ENCODE data around the gene RIMS1.
"Not testable (repeated sequence)": the region's sequence is repeated elsewhere in the genome, so short reads cannot be mapped to it uniquely, and the experiment has no call there.

RIMS1 gene

DNA sequence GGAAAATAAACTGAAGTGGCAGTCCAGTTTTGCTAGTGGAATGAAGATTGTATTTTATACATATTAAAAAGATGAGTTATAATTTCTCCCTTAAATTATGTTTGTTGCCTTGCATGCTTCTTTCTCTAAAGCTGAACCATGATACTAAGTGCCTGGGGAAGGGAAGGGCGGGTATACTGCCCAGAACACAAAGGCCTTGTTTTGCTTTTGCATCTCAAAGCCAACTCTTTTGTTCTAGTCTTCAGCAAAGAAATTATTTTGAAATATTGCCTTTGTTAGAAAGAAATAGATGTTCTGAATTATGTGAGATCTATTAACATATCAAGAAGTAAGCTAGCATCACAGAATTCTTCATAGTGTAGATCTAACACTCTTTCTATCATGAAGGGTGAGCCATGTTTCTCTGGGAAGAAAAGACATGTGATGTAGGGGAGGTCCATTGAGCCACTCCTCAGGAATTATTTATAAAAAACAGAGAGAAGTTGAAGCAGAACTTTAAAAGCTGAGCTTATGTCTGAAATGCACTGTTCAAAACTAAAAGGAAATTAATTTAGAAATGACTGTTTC, 108.4 kb downstream of the RIMS1 start:
- DNase-seq, result no peak

DNA sequence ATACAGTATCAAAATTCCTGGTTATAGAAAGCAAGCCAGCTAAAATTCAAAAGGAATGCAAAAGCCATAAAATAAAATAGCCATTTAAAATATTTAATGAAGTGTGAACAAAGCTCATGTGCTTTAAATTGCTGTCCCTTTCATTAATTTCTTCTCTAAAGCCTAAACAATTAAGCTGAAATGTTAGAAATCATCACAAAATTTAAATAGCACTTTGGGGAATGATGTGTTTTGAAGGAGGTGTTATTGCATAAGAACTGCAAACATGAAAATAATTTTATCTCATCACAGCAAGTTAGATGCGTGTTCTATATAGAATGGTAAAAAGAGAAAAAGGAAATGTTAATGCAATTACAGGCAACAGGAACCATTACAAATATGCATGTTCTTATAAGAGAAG, 111.0 kb downstream of the RIMS1 start:
- no peak for DNase-seq

DNA sequence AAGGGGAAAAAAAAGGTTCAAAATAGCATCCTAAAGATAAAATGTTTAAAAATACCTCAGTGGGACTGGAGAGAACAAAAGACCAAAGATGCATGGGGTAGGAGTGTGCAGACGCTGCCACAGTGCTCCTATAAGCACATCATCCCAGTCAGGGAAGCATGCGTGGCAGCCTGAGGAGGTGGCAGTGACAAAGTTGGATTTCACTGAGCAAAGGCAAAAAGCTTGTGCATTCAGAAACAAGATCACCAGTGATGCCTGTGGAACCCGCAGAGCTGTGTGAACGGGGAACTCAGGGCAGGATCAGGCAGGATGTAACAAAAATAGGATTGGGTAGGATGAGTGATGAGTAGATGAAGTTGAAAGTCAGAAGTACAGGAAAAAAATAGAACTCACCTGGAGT, 116.1 kb downstream of the RIMS1 start:
- no peak for DNase-seq

DNA sequence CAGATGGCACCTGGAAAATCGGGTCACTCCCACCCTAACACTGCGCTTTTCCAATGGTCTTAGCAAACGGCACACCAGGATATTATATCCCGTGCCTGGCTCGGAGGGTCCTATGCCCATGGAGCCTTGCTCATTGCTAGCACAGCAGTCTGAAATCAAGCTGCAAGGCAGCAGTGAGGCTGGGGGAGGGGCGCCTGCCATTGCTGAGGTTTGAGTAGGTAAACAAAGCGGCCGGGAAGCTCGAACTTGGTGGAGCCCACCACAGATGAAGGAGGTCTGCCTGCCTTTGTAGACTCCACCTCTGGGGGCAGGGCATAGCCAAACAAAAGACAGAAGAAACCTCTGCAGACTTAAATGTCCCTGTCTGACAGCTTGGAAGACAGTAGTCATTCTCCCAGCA, 120.2 kb downstream of the RIMS1 start:
- not testable (repeated sequence) for DNase-seq

DNA sequence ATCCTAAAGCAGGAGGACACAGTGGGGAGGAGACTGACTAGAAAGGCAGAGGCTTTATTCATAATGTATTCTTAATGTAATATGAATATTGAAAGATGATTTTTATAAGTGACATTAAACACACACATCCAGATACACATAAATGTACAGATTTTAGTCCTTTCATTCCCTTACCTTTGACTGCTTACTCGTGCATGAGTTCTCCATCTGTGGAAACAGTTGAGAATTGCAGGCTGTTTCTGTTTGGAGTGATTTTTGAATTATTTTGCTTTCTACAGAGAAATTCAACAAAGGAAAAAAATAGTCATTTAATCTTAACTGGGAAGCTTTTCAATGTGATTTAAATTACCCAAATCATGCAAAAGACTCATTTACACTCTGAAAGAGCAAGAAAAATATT, 136.5 kb downstream of the RIMS1 start:
- no peak for DNase-seq

DNA sequence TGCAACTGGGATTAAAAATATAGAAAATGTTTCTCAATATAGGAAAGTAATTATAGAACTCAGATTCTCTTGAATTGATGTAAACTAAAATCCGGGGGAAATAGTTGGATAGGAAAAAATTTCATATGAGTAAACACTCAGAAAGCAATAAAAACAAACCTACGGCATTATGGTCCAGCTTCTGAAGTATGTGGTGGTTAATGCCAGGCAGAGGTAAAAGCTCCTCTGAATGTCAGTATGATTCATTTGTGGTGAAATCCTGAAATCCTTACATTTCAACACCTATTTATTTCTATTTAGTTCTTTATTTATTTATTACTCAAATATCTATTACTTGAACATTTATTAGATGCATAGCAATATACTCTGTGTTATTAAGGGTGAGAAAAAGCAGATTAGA, 145.1 kb downstream of the RIMS1 start:
- no peak for DNase-seq

DNA sequence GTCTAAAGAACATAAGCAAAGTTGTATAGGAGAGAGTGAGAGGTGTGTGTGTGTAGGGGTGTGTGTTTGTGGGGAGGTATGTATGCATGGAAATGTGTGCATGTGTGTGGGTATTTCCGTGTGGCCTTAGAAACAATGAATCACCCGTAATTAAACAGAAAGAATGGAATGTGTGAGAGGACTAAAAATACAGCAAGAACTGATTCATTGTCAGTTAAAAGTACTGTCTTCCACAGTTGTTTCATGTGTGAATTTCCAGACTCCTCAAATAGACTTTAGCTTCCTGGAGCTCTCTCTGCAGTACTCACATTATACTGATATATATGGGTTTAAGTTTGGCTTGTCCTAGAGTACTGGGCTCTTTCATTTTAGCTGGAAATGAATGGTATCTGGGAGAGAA, 145.7 kb downstream of the RIMS1 start:
- DNase-seq, result no peak

DNA sequence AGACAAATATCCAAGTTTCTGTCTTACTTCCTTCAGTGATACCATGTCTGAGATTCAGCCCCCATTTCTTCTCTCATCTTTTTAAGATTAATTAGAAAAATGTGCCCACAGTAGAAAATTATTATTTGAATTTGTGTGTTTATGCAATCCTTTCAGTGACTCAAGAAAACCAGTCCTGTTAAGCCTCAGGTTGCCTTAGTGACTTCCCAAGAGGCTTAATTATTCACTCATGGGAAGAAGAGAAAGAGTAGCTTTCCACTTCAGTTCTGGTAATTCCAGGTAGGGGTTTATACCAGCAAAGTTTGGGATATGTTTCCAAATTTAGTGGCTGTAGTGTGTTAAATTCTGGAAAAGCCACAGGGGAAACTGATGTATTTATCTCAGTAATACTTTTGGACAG, 149.1 kb downstream of the RIMS1 start:
- no peak for DNase-seq

DNA sequence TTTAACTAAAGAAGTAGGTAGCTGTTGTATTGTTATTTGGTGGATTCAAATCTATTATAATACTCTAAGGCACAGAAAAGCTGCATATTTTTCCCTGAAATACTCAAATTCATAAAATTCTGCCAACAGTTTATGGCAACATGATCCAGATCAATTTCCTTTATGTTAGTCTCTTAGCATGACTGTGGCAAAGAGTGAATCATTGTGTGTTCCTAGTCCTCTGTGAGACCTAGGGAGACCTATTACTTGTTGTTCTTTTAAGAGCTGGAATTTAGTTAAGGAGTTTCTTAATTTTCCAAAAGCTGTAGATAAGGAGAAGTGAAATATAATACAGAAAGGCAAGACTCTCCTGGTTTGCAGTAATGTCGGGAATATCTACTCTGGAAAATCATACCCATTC, 149.6 kb downstream of the RIMS1 start:
- no peak for DNase-seq

DNA sequence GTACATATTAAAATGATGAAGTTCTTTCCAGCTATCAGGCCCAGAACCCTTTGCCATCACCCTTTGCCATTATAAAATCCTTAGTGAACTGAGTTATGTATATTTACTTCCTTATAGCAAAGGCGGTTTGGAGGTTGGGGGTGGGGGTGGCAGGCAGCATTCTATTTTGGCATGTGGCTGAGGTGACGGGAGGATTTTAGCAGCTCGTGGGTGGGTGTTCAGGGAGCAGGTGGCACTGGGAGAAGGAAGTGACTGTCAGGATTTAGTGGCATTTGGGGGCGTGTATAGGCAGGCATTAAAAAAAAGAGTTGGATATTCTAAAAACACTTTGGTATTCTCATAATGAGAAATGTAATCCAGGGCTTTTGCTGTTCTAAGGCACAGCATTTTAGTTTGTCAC, 150.7 kb downstream of the RIMS1 start:
- DNase-seq, result no peak

DNA sequence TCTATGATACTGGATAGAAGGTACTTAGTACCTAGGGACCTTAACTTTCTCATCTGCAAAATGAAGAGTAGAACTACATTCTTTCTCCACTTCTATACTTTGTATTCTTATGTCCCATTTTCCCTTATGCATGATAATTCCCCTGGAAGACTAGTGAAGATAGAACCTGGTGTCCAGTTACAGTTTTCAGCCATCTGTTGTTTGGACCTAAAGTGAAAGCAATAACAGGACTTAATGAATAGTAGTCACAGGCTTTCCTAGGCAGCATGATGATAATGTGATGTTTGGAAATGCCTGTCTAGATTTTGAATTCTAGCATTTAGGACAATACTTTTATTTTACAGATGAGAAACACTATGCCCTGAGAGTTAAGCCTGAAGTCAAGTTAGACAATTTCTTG, 153.8 kb downstream of the RIMS1 start:
- DNase-seq, result no peak

DNA sequence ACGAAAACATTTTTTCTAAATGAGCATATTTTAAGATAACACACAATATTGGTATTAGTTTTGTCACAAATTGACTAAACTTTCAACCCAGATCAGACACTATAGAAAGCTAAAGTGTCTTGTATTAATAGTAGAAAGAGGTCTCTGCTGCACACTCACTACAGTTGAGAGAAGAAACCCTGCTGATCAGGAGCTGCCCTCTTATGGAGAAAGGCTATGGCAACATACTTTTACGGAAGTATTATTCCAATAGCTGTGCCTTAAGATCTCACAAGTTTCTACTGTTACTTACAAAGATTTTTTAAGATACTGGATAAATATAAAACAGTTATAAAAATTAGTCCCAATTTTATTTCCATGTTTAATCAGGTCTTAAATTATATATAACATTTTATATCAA, 155.7 kb downstream of the RIMS1 start:
- DNase-seq, result no peak

DNA sequence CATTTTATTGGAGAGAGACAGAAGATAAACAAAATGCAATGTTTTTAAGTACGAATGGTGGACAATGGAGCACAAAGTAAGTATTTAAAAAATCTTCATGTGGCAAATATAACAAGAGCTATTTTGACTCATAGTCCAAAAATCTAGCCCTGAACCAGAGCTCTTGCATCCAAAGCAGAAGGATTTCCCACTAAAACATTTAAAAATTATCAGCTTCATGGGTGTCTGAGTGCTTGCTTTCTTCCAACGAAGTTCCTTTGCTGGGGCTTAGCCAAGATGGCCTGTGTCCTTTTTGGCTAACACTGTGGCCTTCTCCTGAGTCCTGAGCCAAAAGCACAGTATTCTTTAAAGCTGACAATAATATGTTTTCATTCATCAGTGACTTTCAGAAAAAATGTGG, 161.7 kb downstream of the RIMS1 start:
- DNase-seq, result no peak

DNA sequence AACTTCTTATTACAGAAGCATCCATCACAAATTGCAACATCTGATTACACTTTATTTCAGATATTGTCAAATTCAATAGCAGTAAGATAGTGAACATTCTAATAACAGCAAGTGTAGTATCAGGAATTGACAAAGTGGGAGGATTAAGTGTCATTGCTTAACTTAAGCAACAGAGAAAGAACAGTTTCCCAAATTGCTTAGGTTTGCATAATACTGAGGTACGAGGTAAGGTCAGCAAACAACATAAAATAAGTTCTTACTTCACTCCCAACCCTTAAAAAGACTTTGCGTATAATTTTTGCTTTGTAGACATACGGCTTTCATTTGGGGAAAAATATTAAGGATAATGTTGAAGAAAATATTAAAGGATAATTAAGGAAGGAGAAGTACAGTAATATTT, 163.0 kb downstream of the RIMS1 start:
- DNase-seq, result no peak

DNA sequence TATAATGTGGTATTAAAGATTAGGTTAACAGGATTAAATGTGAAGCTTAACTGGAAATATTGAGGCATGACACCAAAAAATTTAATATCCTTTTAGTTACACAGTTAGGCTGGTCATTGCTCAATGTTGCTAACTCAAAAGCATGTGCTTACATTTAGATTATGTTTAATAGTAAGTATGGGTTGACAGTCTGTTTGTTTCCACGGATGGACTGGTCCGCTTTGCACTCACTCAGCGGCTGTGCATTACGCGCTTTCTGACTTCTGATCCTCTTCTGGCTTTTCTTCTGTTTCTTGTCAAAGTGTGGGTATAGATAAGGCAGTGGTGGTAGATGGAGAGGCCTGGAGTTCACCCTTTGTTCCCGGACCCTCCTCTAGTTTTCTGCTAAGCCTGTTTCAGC, 174.9 kb downstream of the RIMS1 start:
- DNase-seq, result no peak

DNA sequence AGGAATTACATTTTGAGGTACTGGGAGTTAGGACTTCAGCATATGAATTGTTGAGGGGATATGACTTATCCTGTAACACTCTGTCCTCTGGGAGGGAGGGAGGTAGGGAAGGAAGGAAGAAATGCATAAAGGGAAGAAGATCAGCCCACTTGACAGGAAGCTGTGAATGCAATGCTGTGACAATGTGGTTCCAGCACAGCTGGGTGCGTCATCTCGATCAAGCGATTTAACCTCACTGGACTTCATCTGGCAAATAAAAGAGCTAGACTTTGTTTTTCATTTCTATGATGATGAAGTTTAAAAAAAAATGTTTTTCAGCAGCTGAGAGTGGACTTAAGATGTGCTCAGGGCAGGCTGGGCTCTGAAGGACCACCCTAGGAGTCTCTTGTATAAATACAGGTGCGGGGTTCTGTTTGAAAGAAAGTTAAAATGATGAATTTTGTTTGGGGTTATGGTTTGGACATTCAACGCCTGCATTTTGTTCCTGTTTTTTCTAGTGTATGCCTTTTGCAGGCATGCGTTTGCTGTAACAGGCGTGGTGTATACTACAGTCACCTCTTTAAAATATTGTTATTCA, 178.1 kb downstream of the RIMS1 start:
- DNase-seq, result no peak

DNA sequence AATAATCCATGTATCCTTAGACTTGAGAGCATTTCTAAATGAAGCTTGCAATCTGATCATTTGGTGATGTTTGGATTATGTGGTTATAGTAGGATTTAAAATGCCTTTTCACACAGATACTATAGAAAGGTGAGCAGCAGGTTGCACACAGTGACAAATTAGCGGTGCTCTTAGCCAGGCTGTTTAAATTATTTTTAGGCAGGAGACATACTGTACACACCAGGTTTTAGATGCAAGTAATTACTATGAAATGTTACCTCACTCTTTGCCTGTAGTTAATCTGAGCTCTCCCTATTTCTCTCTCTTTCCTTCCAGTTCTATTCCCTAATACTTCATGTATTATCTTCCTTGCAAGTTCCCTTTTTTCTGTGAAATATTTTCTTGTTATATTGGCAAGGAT, 191.7 kb downstream of the RIMS1 start:
- DNase-seq, result no peak

DNA sequence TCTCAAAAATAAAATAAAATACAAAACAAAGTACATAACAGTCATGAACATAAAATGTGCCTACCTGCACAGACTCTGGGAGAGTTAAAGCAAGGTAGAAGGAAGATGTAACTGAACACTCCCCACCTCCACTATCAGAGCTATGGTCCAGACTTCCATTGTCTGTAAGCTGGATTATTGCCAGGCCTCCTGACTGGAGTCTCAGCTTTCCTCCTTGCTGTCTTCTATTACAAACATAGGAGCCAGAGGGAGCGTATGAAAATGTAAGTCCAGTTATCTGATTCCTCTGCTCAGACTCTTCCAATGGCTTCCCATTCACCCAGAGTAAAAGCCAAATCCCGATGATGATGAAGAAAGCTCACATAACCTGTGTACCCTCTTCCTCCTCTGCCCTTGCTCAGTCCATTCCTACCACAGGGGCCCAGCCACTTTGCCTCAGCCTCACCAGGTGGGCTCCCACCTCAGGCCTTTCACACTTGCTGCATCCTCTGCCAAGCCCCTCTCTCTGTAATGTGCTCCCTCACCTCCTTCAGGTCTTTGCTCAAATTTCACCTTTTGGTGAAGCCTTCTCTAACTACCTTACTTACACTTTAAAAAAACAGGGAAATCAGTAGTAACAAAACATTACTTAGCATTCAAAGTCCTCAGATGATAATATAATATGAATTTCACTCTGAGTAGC, 194.1 kb downstream of the RIMS1 start:
- no peak for DNase-seq

DNA sequence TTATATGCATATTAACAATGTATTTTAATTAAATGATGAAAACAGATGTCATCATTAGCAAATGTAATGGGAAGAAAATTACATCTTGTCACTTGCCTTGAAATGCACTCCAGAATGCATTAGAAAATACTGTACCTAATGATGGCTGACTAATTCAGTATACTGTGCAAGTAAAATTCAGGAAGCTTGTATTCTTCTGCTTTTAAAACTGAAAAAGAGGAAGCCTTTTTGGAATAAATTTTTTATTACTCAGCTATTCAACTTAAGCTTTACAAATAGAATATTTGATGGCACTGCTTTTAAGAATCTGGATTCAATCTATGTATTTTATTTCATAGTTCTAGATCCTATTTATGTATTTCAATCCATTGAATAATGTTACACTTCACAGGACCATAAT, 195.5 kb downstream of the RIMS1 start:
- no peak for DNase-seq

DNA sequence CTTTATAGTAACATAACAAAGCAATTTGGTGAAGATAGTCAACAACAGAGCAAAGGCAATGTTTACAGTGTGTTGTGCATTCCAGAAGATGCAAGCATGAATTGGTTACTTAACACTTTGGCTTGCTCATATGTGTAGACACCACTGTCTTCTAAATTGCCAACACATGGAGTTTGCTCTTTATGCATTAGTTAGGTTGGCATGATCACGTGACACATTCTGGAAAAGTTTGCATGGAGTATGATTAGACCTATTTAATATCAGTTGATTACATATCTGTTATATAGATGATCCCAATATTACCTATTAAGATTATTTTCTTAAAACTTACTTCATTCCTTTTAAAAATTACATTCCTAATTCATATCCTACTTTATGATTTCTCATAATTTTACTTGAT, 197.6 kb downstream of the RIMS1 start:
- DNase-seq, result no peak

DNA sequence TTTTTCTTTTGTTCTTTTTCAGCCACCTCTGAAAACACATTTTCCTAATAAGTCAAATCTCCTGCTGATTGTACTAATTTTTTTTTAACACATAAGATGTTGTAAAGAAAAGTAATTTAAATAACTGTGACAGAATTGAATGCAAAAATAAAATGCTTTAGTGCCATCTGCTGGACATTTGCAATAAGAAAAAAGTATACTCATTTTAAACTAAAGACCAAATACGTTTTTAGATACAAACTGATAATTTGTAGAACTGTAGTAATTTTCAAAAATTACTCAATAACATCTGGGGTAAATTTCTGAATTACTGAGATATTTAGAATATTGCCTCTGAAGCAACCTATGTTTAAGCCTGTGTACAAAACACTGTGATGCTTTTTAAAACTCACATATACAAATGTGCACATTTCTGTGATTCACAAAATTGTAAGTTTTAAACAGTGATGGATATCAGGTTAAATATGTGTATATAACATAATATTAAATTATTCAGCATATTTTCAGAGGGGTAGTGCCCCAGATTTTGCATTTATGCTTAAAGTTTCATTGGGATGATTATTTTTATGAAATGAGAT, 198.7 kb downstream of the RIMS1 start:
- DNase-seq, result no peak

DNA sequence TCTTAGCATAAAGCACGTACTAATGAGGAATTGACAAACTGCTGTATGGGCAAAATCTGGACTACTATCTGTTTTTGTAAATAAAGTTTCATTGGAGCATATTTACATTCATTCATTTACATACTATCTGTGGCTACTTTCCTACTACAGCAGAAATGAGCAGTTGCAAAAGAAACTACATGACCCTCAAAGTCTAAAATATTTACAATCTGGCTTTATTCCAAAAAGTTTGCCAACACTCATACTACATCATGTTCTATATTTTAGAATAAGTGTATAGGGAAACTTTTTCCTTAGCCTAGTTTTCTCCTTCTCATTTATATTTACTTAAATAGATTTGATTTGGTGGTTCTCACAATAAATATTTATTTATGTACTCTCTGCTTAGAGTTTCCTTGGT, 208.2 kb downstream of the RIMS1 start:
- DNase-seq, result no peak

DNA sequence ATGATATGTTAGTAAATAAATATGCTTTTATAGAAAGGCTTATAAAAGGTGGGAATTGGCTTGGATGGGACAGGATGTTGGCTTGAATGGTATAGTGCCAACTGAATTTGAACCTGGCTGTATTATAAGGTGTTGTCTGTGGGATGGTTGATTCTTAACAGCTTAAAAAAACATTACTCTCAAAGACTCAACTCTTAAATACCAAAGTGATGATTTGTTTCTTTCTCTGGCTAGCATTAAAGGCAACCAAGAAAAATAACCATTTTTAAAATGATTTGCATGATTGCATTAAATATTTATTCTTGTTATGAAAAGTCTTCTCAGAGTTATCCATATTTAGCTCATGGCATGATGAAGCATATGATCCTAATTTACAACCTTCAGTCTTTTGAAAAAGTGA, 216.2 kb downstream of the RIMS1 start:
- DNase-seq, result no peak

DNA sequence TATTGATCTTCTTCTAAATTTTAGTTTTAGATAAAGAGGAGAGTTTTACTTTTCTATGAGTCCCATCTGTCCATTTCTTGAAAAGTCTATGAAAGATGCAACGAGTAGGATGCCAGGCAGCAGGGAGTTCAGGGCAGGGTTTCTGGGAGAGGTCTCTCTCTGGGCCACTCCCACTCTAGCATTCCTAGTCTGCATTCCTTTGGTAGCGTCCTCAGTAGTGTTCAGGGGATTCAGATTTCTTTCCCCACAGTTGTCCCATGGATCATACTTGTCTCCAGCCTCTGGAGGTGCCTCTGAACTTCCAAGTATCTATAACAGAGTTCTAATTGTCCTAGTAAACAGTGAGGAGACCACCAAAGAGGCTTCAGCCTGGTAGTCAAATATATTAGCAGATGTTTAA, 225.3 kb downstream of the RIMS1 start:
- DNase-seq, result no peak

DNA sequence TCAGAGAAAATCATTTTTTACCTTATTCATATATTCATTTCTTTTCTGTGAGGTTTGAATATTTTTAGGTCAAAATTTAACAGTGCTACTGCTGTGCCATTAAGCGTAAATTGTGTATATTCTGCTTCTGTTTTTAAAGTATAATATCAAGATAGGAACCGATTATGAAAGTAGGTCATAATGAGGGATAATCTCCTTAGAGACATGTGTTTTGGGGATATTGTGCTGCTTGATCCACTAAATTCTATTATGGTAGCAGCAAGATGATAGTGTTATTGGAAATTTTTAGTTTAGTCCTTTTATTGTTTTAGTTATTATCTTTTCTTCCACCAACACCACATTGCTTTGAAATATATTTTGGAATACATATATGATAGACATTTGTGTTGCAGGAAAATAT, 244.0 kb downstream of the RIMS1 start:
- no peak for DNase-seq
